ENCODE measurements around the gene CDH23. TPM values are rescaled to one million over a fixed set of nuclear protein-coding genes. Genes with fewer than 3 reads are reported as not detected.
"Not testable (repeated sequence)": the region's sequence is repeated elsewhere in the genome, so short reads cannot be mapped to it uniquely, and the experiment has no call there.

CDH23 gene
- total and polyA plus RNA-seq, 9 of the 15 experiments (the other 6 are each of a cell fraction or from before 2014, with no cell fraction given), result 0.18 to 1.2 (median 0.47) TPM

GRCh38 chr10:71358906-71359305, 37.8 kb upstream of the CDH23 start:
- POLR2A ChIA-PET, result interaction anchor here (0.6 to 2.9 kb wide), 8 partner anchors 9 to 487 kb away, joined by 3 to 11 read pairs (median 4); no protein-coding TSS in a partner anchor
- DNase-seq (ENCODE audit: extremely low read depth in 1 of 4, low spot score in 3 of 4); FAIRE-seq; H3K9me3 ChIP-seq (replicated peaks; ENCODE audit: control insufficient read depth, insufficient read depth, low read depth, low read length); BruUV-seq (replicated peaks); H3K4me3 ChIP-seq; in situ Hi-C loops (cut with MboI); H3K79me2 ChIP-seq (ENCODE audit: control insufficient read depth, insufficient read depth, low read length); CTCF ChIA-PET (ENCODE audit: low intra/inter-chr PET ratio); H4K20me1 ChIP-seq (replicated peaks; ENCODE audit: control insufficient read depth, insufficient read depth, low read length); H3K27me3 ChIP-seq (ENCODE audit: control insufficient read depth in 2 of 2, insufficient read depth in 2 of 2, low read length in 2 of 2); H3K9me1 ChIP-seq (ENCODE audit: control insufficient read depth, insufficient read depth, low read length); intact Hi-C loops (cut with micrococcal nuclease); H3K9ac ChIP-seq (ENCODE audit: insufficient read depth in 1 of 2, low read depth in 2 of 2, low read length in 2 of 2): not testable (repeated sequence)
- ATAC-seq, result peak; percentile 30
- TF ChIP-seq ZNF511 (CRISPR knock-in tag; IDR thresholded peaks at IDR 0.05) (0 out of 2 replicates have a peak, but pooled peaks have one; percentile 38), XRCC5 (IDR thresholded peaks at IDR 0.05; ENCODE audit: low read depth, low read length) (0 out of 2 replicates have a peak, but pooled peaks have one; percentile 9), ZNF121 (CRISPR knock-in tag; conservative IDR thresholded peaks at IDR 0.05) (peak; percentile 85)
- peaks cover 24 to 26% of the 10 kb centered on the region in 2 experiments for H3K4me1 ChIP-seq (replicated peaks in 1 of 2; ENCODE audit: control insufficient read depth in 2 of 2, insufficient read depth in 2 of 2, low read length in 2 of 2)
- peak overlapping the region; percentile 61 for H3K4me2 ChIP-seq (ENCODE audit: insufficient read depth, low read length)
- peak overlapping the region; percentile 86 for H2AFZ ChIP-seq (ENCODE audit: low read depth, low read length)
- peak overlapping the region; percentile 74 for H3K27ac ChIP-seq (ENCODE audit: extremely low read depth, low read depth, low read length)
- WGBS (ENCODE audit: insufficient coverage, low coverage, missing lambda C conversion rate), result 20% methylated on average over 10 of the region's 10 CpGs
- H3K36me3 ChIP-seq (ENCODE audit: control insufficient read depth, insufficient read depth, low read length), result peaks cover 13% of the 10 kb centered on the region; the same call in 1 of the 3 replicates
